ENCODE measurements around the gene GALR2.
A peak's percentile ranks its signal among the peaks of the same experiment; 100 is the strongest.
"Not testable (repeated sequence)": the region's sequence is repeated elsewhere in the genome, so short reads cannot be mapped to it uniquely, and the experiment has no call there.

Gene GALR2

GRCh38 chr17:76071531-76072147, 2.9 kb upstream of the GALR2 start:
- H3K4me3 ChIP-seq (replicated peaks; ENCODE audit: low read depth, low read length) = peak overlapping the region; percentile 80
- no peak for DNase-seq (ENCODE audit: low read depth)
- TF ChIP-seq CTCF (IDR thresholded peaks at IDR 0.05; ENCODE audit: low read length, missing control alignments) = no peak

GRCh38 chr17:76072148-76072858, 2.3 kb upstream of the GALR2 start, which contains the start of gene SRP68:
SRP68 (minus strand) TSS chr17:76072517; CDS start chr17:76072491, 26 bp downstream.
- no peak for TF ChIP-seq CTCF (IDR thresholded peaks at IDR 0.05; ENCODE audit: low read length, missing control alignments)
- H3K4me3 ChIP-seq (replicated peaks; ENCODE audit: low read depth, low read length) = peak within 1 kb of the TSS; percentile 80
- peak; percentile 92 for DNase-seq (ENCODE audit: low read depth)

GRCh38 chr17:76075364-76076145, 974 bp downstream of the GALR2 start:
- TF ChIP-seq CTCF (IDR thresholded peaks at IDR 0.05; ENCODE audit: low read length, missing control alignments) = no peak
- DNase-seq (ENCODE audit: low read depth) = no peak
- no peak overlapping the region for H3K4me3 ChIP-seq (replicated peaks; ENCODE audit: low read depth, low read length)

GRCh38 chr17:76076146-76076764, 1.7 kb downstream of the GALR2 start:
- no peak for DNase-seq (ENCODE audit: low read depth)
- no peak for TF ChIP-seq CTCF (IDR thresholded peaks at IDR 0.05; ENCODE audit: low read length, missing control alignments)
- no peak overlapping the region for H3K4me3 ChIP-seq (replicated peaks; ENCODE audit: low read depth, low read length)

- H3K4me3 ChIP-seq (replicated peaks; ENCODE audit: low read depth, low read length) = no peak overlapping the region
- no peak for TF ChIP-seq CTCF (IDR thresholded peaks at IDR 0.05; ENCODE audit: low read length, missing control alignments)
- no peak for DNase-seq (ENCODE audit: low read depth)
Measured at GRCh38 chr17:76076765-76077583, 2.4 kb downstream of the GALR2 start.

- no peak for TF ChIP-seq CTCF (IDR thresholded peaks at IDR 0.05; ENCODE audit: low read length, missing control alignments)
- no peak for DNase-seq (ENCODE audit: low read depth)
- H3K4me3 ChIP-seq (replicated peaks; ENCODE audit: low read depth, low read length) = no peak overlapping the region
Measured at GRCh38 chr17:76077584-76078110, 3.1 kb downstream of the GALR2 start.

GRCh38 chr17:76078370-76078769, 3.8 kb downstream of the GALR2 start:
- not testable (repeated sequence) for H3K4me3 ChIP-seq (replicated peaks; ENCODE audit: low read depth, low read length); DNase-seq (ENCODE audit: low read depth)

All from fibroblast of pulmonary artery (primary cell).